HG02973 (cell line): Measurements from ENCODE around the gene NUTM2F.
"Not testable (repeated sequence)": the region's sequence is repeated elsewhere in the genome, so short reads cannot be mapped to it uniquely, and the experiment has no call there.

Source experiments
- ATAC-seq: cut with Tn5 transposase; IDR thresholded peaks from one replicate; pipeline ENCODE4 v1.9.1; 2021; ENCODE audit warnings: moderate library complexity; ENCODE audit not compliant: unreplicated experiment

NUTM2F gene

DNA sequence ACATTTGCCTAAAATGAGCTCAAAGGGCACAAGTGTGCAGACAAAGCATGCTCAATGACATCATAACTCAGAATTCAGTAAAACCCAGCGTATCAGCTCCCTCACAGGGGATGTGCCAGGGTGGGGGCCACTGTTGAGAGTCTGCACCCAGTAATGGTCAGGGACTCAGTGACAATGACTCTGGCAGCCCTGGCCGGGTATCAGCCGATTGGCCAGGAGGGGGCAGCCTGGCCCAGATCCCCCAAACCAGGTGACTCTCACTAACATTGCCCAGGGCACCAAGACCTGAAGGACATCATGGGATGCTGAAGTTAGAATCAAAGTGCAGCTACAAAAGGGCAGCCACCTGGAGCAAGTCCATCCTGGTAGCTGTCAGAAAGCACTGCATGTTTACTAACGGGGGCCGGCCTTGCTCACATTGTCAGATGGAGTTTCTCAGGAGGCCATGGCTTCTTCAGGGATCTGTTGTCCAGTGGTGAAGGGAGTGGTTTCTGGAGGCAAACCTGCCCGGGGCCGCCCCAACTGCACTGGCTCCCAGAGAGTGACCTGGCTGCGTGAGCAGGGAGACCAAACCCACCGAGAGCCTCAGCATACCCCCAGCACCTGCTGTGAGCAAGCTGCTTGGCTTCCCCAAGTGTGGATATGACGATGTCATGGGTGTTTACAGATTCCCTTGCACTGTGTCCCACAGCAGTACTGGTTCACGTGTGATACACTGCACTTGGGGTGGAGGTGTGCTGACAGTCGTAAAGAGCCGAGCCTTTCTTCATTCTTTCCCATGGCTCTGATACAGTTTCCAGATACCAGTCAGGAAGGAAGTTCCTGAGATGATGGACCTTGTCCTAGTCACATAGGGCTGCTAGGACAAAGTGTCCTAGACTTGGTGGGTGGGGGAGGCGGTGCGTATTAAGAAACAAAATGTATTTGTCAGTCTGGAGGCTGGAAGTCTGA, 13.1 kb downstream of the NUTM2F start:
- ATAC-seq = not testable (repeated sequence)

DNA sequence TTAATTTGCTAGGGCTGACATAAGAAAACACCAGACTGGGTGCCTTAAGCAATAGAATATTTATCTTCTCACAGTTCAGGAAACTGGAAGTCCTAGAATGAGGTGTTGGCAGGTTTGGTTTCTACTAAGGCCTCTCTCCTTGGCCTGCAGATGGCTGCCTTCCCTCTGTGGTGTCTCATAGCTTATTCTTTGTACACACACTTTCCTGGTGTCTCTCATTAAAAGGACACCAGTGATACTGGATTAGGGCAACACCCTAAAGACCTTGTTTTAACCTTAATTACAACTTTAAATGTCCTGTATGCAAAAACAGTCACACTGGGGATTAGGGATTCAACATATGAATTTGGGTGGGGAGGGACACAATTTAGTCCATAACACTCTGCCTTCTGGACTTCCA, 25.1 kb downstream of the NUTM2F start:
- no peak for ATAC-seq

DNA sequence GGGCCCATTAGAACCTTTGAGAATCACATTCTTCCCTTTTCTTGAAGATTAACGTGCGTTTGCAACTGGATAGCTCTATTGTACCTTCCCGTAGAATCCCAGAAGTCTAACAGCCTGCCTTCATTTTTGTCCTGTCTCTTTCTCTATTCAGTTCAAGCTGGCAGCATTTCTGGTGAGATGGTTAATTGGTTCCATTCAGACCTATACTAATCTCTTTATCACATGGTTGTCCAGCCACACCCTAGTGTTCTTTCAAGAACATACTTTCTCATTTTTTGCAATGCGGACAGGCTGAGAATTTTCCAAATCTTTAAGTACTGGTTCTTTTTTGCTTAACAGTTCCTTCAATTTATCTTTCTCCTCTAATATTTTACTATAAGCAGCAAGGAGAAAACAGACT, 26.0 kb downstream of the NUTM2F start:
- no peak for ATAC-seq

DNA sequence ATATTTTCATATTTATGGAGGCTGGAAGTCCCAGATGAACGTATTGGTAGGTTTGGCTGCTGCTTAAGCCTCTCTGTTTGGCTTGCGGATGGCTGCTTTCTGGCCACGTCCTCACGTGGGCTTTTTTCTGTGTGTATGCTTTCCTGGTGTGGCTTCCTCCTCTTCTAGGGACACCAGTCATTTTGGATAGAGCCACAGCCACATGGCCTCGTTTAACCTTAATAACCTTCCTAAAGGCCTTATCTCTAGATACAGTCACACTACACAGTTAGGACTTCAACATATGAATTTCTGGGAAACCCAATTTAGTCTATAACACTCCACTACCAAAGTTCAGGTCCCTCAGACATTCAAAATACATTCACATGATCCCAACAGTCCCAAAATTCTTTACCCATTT, 26.9 kb downstream of the NUTM2F start:
- no peak for ATAC-seq

DNA sequence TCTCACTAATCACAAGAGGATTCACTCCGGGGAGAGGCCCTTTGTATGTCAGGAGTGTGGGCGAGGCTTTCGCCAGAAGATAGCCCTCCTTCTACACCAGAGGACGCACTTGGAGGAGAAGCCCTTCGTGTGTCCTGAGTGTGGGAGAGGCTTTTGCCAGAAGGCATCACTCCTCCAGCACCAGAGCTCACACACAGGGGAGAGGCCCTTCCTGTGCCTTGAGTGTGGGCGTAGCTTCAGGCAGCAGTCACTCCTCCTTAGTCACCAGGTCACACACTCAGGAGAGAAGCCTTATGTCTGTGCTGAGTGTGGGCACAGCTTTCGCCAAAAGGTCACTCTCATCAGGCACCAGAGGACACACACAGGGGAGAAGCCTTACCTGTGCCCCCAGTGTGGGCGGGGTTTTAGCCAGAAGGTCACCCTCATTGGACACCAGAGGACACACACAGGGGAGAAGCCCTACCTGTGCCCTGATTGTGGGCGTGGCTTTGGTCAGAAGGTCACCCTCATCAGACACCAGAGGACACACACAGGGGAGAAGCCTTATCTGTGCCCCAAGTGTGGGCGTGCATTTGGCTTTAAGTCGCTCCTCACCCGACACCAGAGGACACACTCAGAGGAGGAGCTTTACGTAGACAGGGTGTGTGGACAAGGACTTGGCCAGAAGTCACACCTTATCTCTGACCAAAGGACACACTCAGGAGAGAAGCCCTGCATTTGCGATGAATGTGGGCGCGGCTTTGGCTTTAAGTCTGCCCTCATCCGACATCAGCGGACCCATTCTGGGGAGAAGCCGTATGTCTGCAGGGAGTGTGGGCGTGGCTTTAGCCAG, 27.8 kb downstream of the NUTM2F start:
- no peak for ATAC-seq

DNA sequence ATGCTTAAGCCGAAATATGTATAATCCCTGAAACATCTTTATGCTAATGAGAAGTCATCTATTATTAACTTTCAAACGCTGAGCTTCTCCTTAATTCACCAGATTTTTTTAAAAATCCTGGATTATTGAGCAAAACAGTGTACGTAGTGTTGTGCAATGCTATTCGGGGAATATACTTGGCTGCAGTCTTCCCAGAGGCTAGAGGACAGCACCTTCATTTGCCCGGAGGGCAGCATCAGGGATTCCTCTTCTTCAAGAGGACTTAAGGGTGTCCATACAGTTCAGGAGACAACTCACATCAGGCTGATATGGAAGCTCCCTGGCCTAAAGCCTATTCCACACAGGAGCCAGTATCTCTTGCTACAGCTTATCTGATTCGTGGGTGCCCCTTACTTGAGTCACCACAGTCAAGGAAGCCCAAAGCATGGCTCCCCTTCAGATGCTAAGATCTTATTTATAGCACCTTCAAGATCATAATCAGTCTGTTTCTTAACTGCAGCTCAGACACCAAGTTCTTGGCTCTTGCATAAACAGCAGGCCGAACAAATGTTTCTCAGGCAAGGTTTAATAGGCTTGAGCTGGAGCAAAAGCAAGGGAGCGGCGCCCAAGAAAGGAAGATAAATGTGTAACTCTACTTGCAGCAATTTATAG, 29.4 kb downstream of the NUTM2F start:
- ATAC-seq = no peak

DNA sequence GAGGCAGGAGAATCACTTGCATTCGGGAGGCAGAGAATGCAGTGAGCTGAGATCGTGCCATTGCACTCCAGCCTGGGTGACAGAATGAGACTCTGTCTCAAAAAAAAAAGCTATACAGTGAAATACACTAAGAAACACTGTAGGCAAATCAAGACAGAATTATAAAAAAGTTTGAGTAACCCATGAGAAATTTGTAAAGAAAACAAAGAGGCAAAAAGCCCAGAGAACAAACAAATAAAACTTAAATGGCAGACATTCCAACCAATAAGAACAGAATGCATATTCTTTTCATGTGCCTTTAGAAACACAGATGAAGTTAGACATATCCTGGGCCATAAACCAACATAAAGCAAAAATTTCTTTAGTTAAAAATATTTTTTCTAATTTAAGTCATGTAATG, 38.8 kb downstream of the NUTM2F start:
- no peak for ATAC-seq

DNA sequence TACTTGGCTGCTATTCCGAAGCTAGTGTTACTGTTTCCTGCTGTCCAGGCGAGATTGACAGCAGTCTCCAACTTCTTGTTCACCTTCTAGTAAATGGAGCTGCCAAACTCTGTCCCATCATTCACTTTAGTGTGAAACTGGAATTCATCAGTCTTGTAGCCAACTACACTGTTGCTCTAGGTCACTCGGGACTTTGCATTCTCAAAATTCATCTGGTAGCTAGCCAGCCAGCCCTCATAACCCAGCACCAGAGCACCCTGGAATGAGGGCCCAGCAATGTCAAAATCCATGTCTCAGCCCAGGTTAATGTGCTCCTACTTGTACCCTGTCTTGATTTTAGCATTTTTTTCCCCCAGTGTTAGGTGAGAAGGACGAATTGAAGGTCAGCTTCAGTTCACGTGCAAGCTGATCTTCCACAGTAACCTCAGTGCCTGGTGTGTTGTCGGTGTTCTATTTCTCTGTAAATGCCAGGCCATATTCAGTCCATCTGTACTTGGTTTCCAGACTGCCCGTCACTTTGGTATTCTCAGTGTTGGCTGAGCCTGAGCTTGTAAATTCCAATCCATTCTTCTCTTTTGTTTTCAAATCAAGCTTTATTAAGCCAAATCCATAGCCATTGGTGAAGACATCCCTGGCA, 40.4 kb downstream of the NUTM2F start:
- no peak for ATAC-seq

DNA sequence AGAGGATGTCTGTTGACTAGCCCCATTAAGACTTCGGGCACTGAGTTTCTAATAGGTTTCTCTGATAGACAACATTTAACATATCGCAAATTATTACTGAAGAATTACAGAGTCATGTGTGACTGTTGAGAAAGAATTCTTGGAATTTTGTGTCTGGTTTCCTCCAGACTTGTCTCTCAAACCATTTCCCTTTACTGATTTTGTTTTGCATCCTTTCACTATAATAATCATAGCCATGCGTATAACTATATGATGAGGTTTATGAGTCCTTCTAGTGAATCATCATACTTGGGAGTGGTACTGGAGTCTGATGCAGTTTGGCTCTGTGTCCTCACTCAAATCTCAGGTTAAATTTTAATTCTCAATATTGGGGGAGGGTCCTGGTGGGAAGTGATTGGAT, 42.3 kb downstream of the NUTM2F start:
- no peak for ATAC-seq

DNA sequence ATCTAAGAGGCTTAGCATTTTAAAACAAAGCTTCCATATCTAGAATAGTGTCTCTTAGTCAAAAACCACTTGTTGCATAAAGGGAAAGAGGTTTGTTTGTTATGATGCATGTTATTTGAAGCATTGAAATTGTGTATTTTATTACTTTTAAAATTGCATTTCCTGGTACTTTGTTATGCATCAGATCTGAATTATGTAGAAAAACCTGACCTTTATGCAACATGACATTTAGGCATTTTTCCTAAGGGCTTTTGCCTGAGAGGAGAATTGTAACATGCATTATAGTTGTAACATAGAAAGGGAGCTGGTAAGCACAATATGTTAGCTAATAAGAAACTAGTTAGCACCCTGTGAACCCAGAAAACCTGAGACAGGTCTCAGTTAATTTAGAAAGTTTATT, 47.3 kb downstream of the NUTM2F start:
- ATAC-seq = no peak

DNA sequence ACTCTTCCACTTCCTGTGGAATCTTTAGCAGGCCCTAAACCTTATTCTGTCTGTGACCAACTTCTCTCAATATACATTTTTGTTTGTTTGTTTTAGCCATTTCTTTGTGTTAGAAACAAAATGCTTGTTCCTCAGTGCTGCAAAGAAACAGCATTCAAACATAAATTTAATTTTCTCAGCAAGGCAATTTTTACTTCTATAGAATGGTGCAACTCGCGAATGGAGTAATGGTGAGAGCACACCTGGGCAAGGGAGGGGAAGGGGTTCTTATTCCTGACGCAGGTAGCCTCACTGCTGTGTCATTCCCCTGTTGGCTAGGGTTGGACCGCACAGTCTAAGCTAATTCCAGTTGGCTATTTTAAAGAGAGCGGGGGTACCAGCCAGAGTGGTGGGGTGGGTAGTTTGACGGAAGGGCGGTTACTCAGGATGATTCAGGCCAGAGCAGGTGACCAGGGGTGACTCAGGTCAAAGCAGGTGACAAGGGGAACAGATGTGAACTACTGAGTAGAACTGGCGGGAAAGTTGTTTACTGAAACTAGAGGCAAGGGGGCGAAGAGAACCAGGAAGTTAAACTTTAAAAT, 47.9 kb downstream of the NUTM2F start:
- no peak for ATAC-seq

DNA sequence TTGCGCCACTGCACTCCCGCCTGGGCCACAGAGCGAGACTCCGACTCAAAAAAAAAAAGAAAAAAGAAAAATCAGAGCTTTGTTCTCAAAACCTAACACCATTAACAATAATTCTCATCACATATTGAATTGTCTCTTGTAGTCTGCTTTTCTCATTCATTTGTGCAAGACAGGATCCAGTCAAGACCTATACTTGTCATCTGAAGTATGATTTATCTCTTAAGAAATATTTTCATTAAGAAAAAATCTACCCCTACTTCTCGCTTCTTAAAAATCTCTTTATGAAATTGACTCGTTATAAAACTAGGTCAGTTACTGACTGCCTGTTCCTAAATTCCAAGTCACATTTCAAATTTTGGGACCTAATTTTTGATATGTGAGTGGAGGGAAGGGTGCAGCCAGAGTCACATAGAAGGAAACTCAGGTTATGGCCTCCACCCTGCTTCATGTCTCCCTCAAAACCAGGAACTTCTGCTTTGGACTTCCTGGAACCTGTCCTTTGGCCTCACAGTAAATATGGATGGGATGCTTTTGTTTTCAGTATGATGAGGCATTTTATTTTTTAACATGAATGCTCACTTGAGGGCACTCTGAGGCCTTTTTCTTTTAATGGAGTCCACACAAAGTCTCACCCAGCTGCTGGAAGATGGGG, 50.4 kb downstream of the NUTM2F start:
- no peak for ATAC-seq

DNA sequence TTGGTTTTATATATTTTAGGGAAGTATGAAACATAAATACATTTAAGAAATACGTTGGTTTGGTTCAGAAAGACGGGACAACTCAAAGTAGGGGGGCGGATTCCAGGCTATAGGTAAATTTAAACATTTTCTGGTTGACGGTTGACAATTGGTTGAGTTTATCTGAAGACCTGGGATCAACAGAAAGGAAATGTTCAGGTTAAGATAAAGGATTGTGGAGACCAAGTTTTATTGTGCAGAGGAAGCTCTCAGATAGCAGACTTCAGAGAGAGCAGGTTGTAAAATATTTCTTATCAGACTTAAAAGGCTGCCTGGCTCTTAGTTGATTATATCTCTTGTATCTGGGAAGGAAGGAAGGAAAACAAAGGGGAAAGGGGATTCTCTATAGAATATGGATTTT, 51.4 kb downstream of the NUTM2F start:
- ATAC-seq = not testable (repeated sequence)

DNA sequence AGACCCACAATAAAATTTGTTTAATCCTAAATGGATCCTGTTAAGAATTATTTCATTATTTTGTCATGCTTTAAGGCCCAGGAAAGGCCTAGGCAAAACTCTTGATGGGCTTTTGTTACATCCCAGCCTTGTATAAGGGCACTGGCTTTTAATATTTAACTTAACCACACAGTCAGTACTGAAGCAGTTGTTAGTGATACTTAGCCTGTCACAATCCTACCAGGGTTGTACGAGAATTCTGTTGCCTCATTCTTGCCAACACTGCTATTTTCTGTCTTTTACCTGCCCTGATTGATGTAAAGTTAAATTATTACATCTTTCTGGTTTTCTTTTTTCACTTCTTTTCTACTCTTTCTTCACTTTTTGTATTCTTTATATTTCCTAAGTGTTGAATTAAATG, 58.4 kb downstream of the NUTM2F start:
- ATAC-seq = no peak

DNA sequence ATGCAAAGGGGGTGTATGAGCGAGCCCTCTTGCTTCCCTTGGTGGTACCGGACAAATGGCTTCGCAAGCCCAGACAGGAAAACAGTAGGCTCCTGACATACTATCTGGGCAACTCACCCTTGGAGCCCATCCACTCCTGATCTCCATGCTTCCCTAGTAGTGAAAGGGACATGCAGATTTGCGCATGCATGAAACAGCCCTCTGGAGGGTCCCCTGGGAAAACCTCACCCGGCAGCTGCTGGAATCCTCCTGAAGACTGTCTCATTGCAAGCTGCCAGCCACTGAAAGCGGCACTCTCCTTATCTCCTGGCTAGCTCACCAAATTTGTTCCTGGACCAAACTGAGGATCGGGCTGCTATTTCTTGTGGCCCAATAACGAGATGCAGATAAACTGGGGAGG, 59.2 kb downstream of the NUTM2F start:
- ATAC-seq = no peak
